ENCODE results near the gene CEP112.
"Not testable (repeated sequence)": the region's sequence is repeated elsewhere in the genome, so short reads cannot be mapped to it uniquely, and the experiment has no call there.

The CEP112 gene

GRCh38 chr17:65868881-65869280 lies 323.1 kb downstream of the CEP112 start:
- no peak for DNase-seq

- DNase-seq: no peak
These were observed 324.9 kb downstream of the CEP112 start for GRCh38 chr17:65867014-65867413.

GRCh38 chr17:65865715-65866425 lies 326.1 kb downstream of the CEP112 start:
- no peak for DNase-seq

- no peak for DNase-seq
These were observed 327.5 kb downstream of the CEP112 start for GRCh38 chr17:65864394-65864793.

- no peak for DNase-seq
These were observed 334.2 kb downstream of the CEP112 start for GRCh38 chr17:65857718-65858117.

- no peak for DNase-seq
These were observed 335.1 kb downstream of the CEP112 start for GRCh38 chr17:65856865-65857264.

- DNase-seq: no peak
These were observed 336.3 kb downstream of the CEP112 start for GRCh38 chr17:65855675-65856074.

- no peak for DNase-seq
These were observed 336.7 kb downstream of the CEP112 start for GRCh38 chr17:65855245-65855644.

- DNase-seq: no peak
These were observed 338.1 kb downstream of the CEP112 start for GRCh38 chr17:65853816-65854215.

GRCh38 chr17:65852911-65853310 lies 339.0 kb downstream of the CEP112 start:
- no peak for DNase-seq

- no peak for DNase-seq
These were observed 339.8 kb downstream of the CEP112 start for GRCh38 chr17:65851965-65852736.

- no peak for DNase-seq
These were observed 341.4 kb downstream of the CEP112 start for GRCh38 chr17:65850486-65850885.

GRCh38 chr17:65848751-65849150 lies 343.2 kb downstream of the CEP112 start:
- DNase-seq: no peak

- DNase-seq: no peak
These were observed 350.8 kb downstream of the CEP112 start for GRCh38 chr17:65841089-65841488.

- not testable (repeated sequence) for DNase-seq
These were observed 354.7 kb downstream of the CEP112 start for GRCh38 chr17:65837232-65837631.

- no peak for DNase-seq
These were observed 358.7 kb downstream of the CEP112 start for GRCh38 chr17:65833214-65833613.

GRCh38 chr17:65830356-65830755 lies 361.6 kb downstream of the CEP112 start:
- no peak for DNase-seq

- DNase-seq: not testable (repeated sequence)
These were observed 365.4 kb downstream of the CEP112 start for GRCh38 chr17:65826577-65826976.

- no peak for DNase-seq
These were observed 367.0 kb downstream of the CEP112 start for GRCh38 chr17:65824901-65825300.

- DNase-seq: no peak
These were observed 368.2 kb downstream of the CEP112 start for GRCh38 chr17:65823713-65824112.

GRCh38 chr17:65820811-65821210 lies 371.1 kb downstream of the CEP112 start:
- DNase-seq: no peak

GRCh38 chr17:65820306-65820705 lies 371.6 kb downstream of the CEP112 start:
- DNase-seq: no peak

- no peak for DNase-seq
These were observed 372.1 kb downstream of the CEP112 start for GRCh38 chr17:65819810-65820209.

GRCh38 chr17:65817951-65818350 lies 374.0 kb downstream of the CEP112 start:
- no peak for DNase-seq
